Daoy (cell line): ENCODE data around the gene SLX4IP. TPM values are rescaled to one million over a fixed set of nuclear protein-coding genes. Genes with fewer than 3 reads are reported as not detected.

Experiments
- DNase-seq: peaks from one replicate; pipeline ENCODE4 v3.0.0-alpha.2; 2015; ENCODE audit warnings: low read depth
- total RNA-seq: library from RNA; depleted of rRNA; stranded (reverse); fragments of >200 nt; shearing (Covaris generic); gene quantifications from 2 replicates; pipeline ENCODE4 v1.2.3, GENCODE V29; 2014

The SLX4IP gene
- total RNA-seq, 1 experiment from 2014 or later, result 3.1 TPM

- no peak for DNase-seq
Observed at GRCh38 chr20:10550204-10551118, 115.4 kb downstream of the SLX4IP start.

DNA sequence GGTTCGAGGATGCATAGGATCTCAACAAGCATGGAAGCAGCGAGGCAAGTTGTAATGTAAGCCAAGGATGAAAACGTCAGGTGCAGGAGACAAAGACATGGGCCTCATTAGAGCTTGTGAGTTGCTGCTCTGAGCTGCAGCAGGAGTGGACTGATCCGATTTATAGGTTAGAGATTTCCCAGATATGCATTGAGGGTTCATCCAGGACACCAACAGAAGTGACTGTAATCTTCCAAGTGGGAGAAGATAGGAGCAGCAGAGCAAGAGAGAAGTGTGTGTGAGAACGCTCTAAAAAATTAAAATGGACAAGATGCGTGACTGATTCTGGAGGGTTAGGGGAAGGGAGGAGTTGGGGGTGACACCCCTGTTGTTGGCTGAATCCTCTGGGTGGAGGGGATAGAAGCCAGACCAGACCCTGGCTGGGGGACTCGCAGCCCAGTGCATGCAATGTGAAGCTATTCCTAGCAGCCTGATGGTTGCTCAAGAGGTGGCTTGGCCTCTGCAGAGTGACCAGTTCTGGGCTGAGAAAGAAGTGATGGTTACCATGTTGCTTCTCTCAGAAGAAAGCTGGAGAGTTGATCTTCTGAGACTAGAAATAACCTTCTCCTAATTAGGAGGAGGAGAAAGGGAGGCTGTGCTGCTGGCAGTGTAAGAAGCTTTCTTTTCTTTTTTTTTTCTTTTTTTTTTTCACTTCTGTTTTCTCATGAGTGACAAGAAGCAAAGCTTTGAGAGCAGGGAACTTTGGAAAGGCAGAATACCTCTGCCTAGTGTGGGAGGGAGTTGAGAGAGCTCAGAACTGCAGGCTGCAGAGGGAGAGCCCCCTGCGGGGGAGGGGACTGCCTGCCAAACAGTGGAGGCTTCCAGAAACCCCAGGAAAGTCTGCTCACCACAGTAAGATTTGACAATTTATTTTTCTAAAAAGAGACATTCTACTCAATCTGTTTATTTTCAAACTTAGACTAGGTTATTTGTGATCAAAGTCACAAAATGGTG is 116.9 kb downstream of the SLX4IP start:
- no peak for DNase-seq

GRCh38 chr20:10553326-10553984 is 118.3 kb downstream of the SLX4IP start:
- peak; percentile 61 for DNase-seq

- DNase-seq, result no peak
Observed at GRCh38 chr20:10554285-10554684, 119.2 kb downstream of the SLX4IP start.

DNA sequence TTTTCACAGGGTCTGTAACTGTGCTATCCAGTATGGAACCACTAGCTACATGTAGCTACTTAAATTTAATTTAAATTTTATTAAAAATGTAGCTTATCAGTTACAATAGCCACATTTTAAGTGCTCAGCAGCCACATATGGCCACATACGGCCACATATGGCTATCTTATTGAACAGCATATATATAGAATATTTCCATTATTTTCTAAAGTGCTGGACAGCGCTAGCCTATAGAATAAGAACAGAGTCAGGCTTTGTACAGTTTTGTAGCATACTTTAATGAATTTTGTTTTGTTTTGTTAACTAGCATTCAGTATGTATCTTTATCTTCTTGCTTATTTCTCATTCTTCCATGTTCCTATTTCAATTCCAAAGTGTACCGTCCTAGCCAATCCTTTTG is 120.3 kb downstream of the SLX4IP start:
- DNase-seq, result no peak

DNA sequence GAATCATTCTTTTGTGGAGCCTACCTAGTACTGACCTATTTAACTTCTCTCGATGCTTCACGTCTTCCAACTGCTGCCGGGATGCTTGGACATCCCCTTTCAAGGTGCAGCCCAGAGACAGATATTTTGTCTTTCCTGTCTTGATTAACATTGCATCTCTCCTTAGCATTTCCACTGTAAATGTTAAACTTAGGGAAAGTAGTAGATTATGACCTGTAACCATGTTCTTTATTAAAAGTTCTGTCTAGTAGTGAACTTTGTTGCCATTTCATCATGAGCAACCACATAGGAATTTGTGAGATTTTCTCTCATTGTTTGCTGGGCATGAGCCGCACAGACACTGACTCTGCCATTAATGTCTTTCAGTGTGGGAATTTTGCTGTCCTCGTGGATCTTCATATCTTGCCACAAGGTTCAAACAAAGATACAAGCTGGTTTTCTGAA is 120.8 kb downstream of the SLX4IP start:
- DNase-seq, result peak; percentile 61

- DNase-seq, result no peak
Observed at GRCh38 chr20:10556519-10557083, 121.5 kb downstream of the SLX4IP start.

DNA sequence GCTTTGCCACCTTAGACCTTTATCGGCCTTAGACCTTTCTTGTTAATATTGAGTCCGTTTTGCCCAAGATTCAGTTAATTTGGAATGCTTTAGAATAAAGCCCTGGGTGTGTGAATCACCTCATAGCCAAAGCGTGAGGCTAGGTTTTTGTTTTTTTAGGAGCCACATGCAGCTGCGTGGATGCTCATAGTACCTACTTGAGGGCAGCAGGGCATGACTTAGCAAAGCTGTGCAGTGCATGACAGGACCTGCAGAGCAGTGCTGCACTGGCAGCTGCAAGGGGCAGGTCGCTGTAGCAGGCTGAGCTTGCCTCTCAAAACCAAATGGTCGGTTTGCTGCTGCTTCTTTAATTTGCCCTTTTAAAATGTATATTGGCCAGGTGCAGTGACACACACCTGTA is 122.6 kb downstream of the SLX4IP start:
- peak; percentile 56 for DNase-seq

- peak; percentile 86 for DNase-seq
Observed at GRCh38 chr20:10558635-10559187, 123.6 kb downstream of the SLX4IP start.

DNA sequence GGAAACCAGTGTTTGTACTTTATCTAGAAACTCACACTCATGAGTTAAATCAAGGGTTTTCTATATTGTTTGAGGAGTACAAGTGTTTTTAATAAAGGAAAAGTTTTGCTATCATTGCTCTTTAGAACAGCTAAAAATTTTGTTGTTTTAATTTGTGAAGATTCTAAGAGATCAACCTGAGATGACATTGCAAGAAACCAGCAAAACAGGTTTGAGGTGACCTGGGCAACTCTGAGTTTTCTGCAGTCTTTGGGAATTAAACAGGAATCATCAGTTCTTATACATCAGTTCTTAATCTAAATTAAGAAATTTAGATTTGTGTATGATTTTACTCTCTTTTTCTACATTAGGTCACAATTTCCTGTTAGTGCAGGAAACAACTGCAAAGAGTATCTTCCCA is 124.2 kb downstream of the SLX4IP start:
- no peak for DNase-seq

DNA sequence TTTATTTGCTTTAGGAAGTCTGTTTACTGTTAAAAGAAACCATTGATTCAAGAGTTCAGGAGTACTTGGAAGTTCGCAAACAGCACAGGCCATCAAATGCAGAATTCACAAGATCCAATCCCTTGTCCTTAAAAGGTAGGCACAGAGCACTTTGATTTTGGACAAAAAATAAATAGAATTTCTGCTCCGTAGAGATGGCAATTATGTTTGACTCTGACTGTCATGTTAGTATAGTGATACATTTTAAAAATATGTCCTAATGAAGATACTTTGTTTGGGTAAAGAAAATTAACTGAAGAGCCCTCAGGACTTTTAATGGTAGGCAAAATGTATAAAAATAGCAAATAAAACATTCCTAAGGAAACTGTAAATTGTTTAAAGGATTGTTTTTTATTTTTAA is 125.6 kb downstream of the SLX4IP start:
- DNase-seq, result no peak

- no peak for DNase-seq
Observed at GRCh38 chr20:10561302-10561701, 126.2 kb downstream of the SLX4IP start.

DNA sequence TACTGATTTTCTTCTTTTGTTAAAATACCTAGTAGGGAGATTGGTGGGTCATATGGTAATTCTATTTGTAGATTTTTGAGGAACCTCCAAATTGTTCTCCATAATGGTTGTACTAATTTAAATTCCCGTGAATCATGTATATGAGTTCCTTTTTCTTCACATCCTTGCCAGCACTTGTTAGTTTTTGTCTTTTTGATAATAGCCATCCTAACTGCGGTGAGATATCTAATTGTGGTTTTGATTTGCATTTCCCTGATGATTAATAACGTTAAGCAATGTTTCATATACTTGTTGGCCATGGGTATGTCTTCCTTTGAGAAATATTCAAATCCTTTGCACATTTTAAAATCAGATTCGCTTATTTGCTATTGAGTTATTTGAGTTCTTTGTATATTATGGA is 127.8 kb downstream of the SLX4IP start:
- no peak for DNase-seq

- DNase-seq, result no peak
Observed at GRCh38 chr20:10563935-10564492, 128.9 kb downstream of the SLX4IP start.

DNA sequence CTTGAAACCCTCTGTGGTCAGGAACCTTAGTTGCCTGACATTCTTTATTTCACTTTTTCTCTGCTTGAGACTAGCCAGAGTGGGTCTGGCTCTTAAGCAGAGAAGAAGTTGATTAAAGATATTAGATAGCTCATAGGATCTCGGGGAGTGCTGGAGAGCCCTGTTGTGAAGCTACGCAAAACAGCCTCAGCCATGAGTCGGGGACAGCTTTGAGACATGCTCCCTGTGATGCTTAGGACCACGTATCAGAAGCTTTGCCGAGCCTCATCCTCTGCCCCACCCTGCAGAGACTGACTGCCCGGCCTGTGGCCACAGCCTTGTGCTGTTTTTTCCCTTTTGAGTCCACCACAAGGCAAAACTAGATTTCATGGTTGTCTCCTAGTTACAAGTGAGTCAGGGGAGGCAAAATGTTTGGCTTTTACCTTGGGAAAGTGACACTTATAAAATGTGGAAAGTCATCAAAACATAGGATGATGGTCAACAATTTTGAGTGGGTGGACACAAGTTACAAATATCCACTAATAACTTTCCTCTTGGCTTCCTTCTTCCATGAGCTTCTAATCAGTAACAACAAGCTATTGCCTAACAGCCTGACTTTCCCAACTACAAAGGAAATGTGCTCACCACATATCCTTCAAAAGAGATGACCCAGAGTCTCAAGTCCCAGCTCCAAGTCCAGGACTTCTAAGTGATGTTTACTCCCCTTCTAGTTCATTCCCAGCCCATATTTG is 130.3 kb downstream of the SLX4IP start:
- DNase-seq, result peak; percentile 30

DNA sequence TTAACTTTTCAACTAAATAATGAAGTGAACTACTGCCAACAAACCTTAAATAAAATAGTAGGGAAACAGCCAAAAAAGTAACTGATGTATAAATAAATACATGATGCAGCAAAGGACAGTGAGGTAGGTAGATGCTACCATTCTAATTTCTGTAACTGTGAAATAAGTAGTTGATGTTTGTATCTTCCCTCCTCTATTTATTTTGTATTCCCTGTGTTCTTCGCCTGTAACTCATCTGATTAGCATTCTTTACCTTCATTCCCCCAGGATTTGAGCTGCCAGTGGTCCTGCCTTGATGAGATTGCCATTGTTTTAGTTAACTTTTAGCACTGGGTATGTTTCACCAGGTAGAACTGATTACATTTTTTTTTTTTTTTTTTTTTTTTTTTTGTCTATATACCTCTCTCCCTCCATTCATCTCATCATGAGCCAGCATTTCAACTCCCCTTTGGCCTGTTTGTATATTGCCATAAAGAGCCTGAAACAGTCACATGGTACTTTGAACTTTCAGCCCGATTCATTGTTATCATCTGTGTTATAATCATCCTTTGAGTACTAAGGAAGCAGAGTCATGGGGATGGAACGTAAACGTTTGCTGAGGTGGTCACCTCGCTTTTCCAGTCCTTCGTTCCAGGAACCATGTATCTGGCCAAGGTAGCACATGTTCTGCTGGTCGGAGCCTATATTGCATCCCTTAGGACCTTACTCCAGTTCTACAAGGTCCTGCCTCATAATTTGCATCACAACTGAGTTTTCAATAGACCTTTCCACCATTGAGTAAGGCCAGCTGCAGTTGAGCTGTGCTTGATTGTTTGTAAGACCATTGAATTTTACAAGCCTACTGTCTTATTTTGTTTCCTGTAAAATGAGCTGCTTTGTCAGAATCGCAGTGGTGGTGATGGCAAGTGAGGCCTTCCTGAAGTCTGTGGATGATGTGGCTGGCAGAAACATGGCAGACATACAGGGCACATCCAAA is 131.1 kb downstream of the SLX4IP start:
- DNase-seq, result peak; percentile 39

GRCh38 chr20:10568032-10568431 is 132.9 kb downstream of the SLX4IP start:
- DNase-seq, result no peak

GRCh38 chr20:10571313-10571815 is 136.3 kb downstream of the SLX4IP start:
- no peak for DNase-seq

- no peak for DNase-seq
Observed at GRCh38 chr20:10572853-10573252, 137.7 kb downstream of the SLX4IP start.
